HepG2 (cell line): ENCODE data around the gene TCF25. TPM values are rescaled to one million over a fixed set of nuclear protein-coding genes. Genes with fewer than 3 reads are reported as not detected.

Experiments used
- ATAC-seq: fragments of 200-7000 bp; cut with Tn5 transposase; 3 replicates; pipeline ENCODE4 v1.9.1; 2020; ENCODE audit warnings: mild to moderate bottlenecking, moderate library complexity
- BruUV-seq: library from RNA; stranded (reverse); fragments of 400-500 nt; replicated peaks from 2 replicates; lab custom pipeline; 2021; lab: Mats Ljungman, UMichigan
- CTCF ChIA-PET: fragments of 300-600 bp; formaldehyde crosslinking; extraction: SDS; loops from one replicate; lab custom pipeline; 2021; ENCODE audit warnings: low total read pairs, inconsistent platforms, low intra/inter-chr PET ratio; lab: Yijun Ruan, JAX
- POLR2A ChIA-PET: fragments of 350-600 bp; sonication (Branson Sonifier 250); formaldehyde crosslinking; loops from one replicate; lab custom pipeline; 2020; ENCODE audit warnings: antibody characterized with exemption, inconsistent platforms; lab: Yijun Ruan, JAX
- DNase-seq: peaks from one replicate; pipeline ENCODE4 v3.0.0-alpha.2; 2015; ENCODE audit warnings: low spot score
- FAIRE-seq: peaks from 3 replicates; lab custom pipeline; 2011; peaks lifted over from hg19 to GRCh38; lab: Jason Lieb, UNC
- H2AFZ ChIP-seq: one replicate; pipeline ENCODE4 v1.6.1; 2011; ENCODE audit warnings: low read length, inconsistent platforms
- H3K27ac ChIP-seq: fragments of 300-600 bp; 3 replicates; pipeline ENCODE4 v1.8.0; 2011; ENCODE audit warnings: mixed run types, mild to moderate bottlenecking, mixed read lengths, low read length, inconsistent platforms; ENCODE audit not compliant: insufficient read depth; ENCODE audit errors: extremely low read length
- H3K27me3 ChIP-seq, 2 experiments: fragments of 200-600 bp in 1 of 2; 2 replicates in 1 of 2; 3 replicates in 1 of 2; pipeline versions ENCODE4 v1.6.0 to v1.8.0; 2011; ENCODE audit warnings: low read length in 2 of 2, mild to moderate bottlenecking in 2 of 2, moderate library complexity in 2 of 2, inconsistent platforms in 1 of 2; ENCODE audit not compliant: insufficient read depth in 2 of 2, control insufficient read depth in 1 of 2
- H3K36me3 ChIP-seq, 2 experiments: fragments of 200-600 bp in 1 of 2; replicated peaks in 1 of 2; 2 replicates in 1 of 2; 3 replicates in 1 of 2; pipeline versions ENCODE4 v1.5.1 to v1.8.0; 2011; ENCODE audit warnings: low read length in 2 of 2, inconsistent platforms in 1 of 2; ENCODE audit not compliant: insufficient read depth in 2 of 2, control insufficient read depth in 1 of 2
- H3K4me1 ChIP-seq: 2 replicates; pipeline ENCODE4 v1.5.1; 2012; ENCODE audit warnings: low read length, inconsistent platforms; ENCODE audit not compliant: insufficient read depth
- H3K4me2 ChIP-seq: 2 replicates; pipeline ENCODE4 v1.6.0; 2011; ENCODE audit warnings: low read depth, low read length, inconsistent platforms
- H3K4me3 ChIP-seq, 3 experiments: fragments of 200-600 bp in 1 of 3; sonication (generic), shearing (Covaris generic) in 1 of 3; replicated peaks in 1 of 3; 2 replicates each; pipeline ENCODE4 v1.5.1; 2011 to 2016; ENCODE audit warnings: low read length in 3 of 3, inconsistent platforms in 2 of 3, low read depth in 2 of 3, mild to moderate bottlenecking in 2 of 3, control low read depth in 1 of 3, mixed read lengths in 1 of 3; ENCODE audit not compliant: insufficient read depth in 1 of 3
- H3K79me2 ChIP-seq: one replicate; pipeline ENCODE4 v1.6.1; 2011; ENCODE audit warnings: low read length, inconsistent platforms; ENCODE audit not compliant: insufficient read depth
- H3K9ac ChIP-seq: 2 replicates; pipeline ENCODE4 v1.6.0; 2011; ENCODE audit warnings: mild to moderate bottlenecking, low read depth, low read length, inconsistent platforms; ENCODE audit not compliant: insufficient read depth
- H3K9me3 ChIP-seq: 2 replicates; pipeline ENCODE4 v1.5.1; 2012; ENCODE audit warnings: mild to moderate bottlenecking, low read length
- H4K20me1 ChIP-seq: 2 replicates; pipeline ENCODE4 v1.6.0; 2011; ENCODE audit warnings: inconsistent platforms, mild to moderate bottlenecking, low read length, moderate library complexity; ENCODE audit not compliant: insufficient read depth
- CBFB ChIP-seq: sonication (generic); formaldehyde crosslinking; IDR thresholded peaks from 2 replicates; pipeline ENCODE4 v1.4.0; 2020; ENCODE audit warnings: missing genetic modification reagents
- ERF ChIP-seq: IDR thresholded peaks from 2 replicates; pipeline ENCODE4 v1.6.1; 2018; ENCODE audit warnings: missing biosample characterization, missing genetic modification reagents
- HOMEZ ChIP-seq: IDR thresholded peaks from 2 replicates; pipeline ENCODE4 v1.6.1; 2016; ENCODE audit warnings: low read depth
- KAT7 ChIP-seq: IDR thresholded peaks from 2 replicates; pipeline ENCODE4 v1.6.1; 2018; ENCODE audit warnings: borderline replicate concordance, missing compliant biosample characterization
- MTF2 ChIP-seq: sonication (generic); formaldehyde crosslinking; IDR thresholded peaks from 2 replicates; pipeline ENCODE4 v1.5.0; 2020; ENCODE audit warnings: missing genetic modification reagents, borderline replicate concordance
- NFYB ChIP-seq: sonication (generic); formaldehyde crosslinking; IDR thresholded peaks from 2 replicates; pipeline ENCODE4 v1.4.0; 2020; ENCODE audit warnings: missing genetic modification reagents
- PCBP1 ChIP-seq: fragments of 200-400 bp; formaldehyde crosslinking; IDR thresholded peaks from 2 replicates; pipeline ENCODE4 v1.6.1; 2017; ENCODE audit warnings: mild to moderate bottlenecking, low read depth, low read length, borderline replicate concordance
- REXO4 ChIP-seq: sonication (generic); formaldehyde crosslinking; IDR thresholded peaks from 2 replicates; pipeline ENCODE4 v1.8.0; 2022; ENCODE audit warnings: missing genetic modification reagents, mild to moderate bottlenecking, borderline replicate concordance
- U2AF1 ChIP-seq: fragments of 200-400 bp; formaldehyde crosslinking; optimal IDR thresholded peaks from 2 replicates; pipeline ENCODE3; 2017; ENCODE audit warnings: mild to moderate bottlenecking, low read depth, low read length
- ZFX ChIP-seq: sonication (generic); formaldehyde crosslinking; IDR thresholded peaks from 2 replicates; pipeline ENCODE4 v1.4.0; 2020; ENCODE audit warnings: mild to moderate bottlenecking, low read depth, missing genetic modification reagents, moderate library complexity
- ZNF333 ChIP-seq: sonication (generic); formaldehyde crosslinking; IDR thresholded peaks from 2 replicates; pipeline ENCODE4 v1.4.0; 2020; ENCODE audit warnings: mild to moderate bottlenecking, missing genetic modification reagents, borderline replicate concordance
- ZNF362 ChIP-seq: sonication (generic); formaldehyde crosslinking; IDR thresholded peaks from 2 replicates; pipeline ENCODE4 v1.4.0; 2020; ENCODE audit warnings: missing genetic modification reagents, mild to moderate bottlenecking, borderline replicate concordance
- ZNF543 ChIP-seq: sonication (generic); formaldehyde crosslinking; IDR thresholded peaks from 2 replicates; pipeline ENCODE4 v1.4.0; 2020; ENCODE audit warnings: mild to moderate bottlenecking, missing genetic modification reagents
- ZNF704 ChIP-seq: sonication (generic); formaldehyde crosslinking; IDR thresholded peaks from 2 replicates; pipeline ENCODE4 v1.8.1; 2023; ENCODE audit warnings: mild to moderate bottlenecking, inconsistent platforms, moderate library complexity, missing genetic modification reagents, borderline replicate concordance
- ZNF724P ChIP-seq: sonication (generic); formaldehyde crosslinking; IDR thresholded peaks from 2 replicates; pipeline ENCODE4 v1.8.0; 2022; ENCODE audit warnings: missing genetic modification reagents, borderline replicate concordance
- ZNF768 ChIP-seq: sonication (generic); formaldehyde crosslinking; IDR thresholded peaks from 2 replicates; pipeline ENCODE4 v1.4.0; 2020; ENCODE audit warnings: missing genetic modification reagents
- ZNF788 ChIP-seq: sonication (generic); formaldehyde crosslinking; IDR thresholded peaks from 2 replicates; pipeline ENCODE4 v1.5.0; 2020; ENCODE audit warnings: mild to moderate bottlenecking, missing genetic modification reagents, borderline replicate concordance
- ZSCAN29 ChIP-seq: sonication (generic); formaldehyde crosslinking; conservative IDR thresholded peaks from 2 replicates; pipeline ENCODE4 v1.4.0; 2020; ENCODE audit warnings: mild to moderate bottlenecking, missing genetic modification reagents
- WGBS: methylation state at CpG from one replicate; pipeline ENCODE4 v1.1.6; 2017; ENCODE audit warnings: low lambda C conversion rate; 5-methylcytosine and 5-hydroxymethylcytosine counted together
- in situ Hi-C: cut with HindIII; loops from 2 replicates; pipeline ENCODE4 v1.10.0; 2017; ENCODE audit warnings: low pct_unique_long_range_greater_than_20kb; ENCODE audit not compliant: extremely low pct_ligation_motif_present
- intact Hi-C: fragments of 100-400 bp; cut with micrococcal nuclease; formaldehyde crosslinking; loops from one replicate; pipeline ENCODE4 v1.10.0; 2022; ENCODE audit not compliant: unreplicated experiment
- polyA plus RNA-seq, 8 experiments: library from polyadenylated mRNA; depleted of rRNA in 3 of 8; stranded (reverse) in 7 of 8; unstranded in 1 of 8; fragments of >200 nt; fragmentation: Illumina TruSeq in 4 of 8; extraction: Trizol in 4 of 8; gene quantifications; 2 replicates each; pipeline versions ENCODE4 v1.2.1 to v1.2.3, GENCODE V29; 2011 to 2016; ENCODE audit warnings: low read depth in 4 of 8, missing spikeins in 1 of 8, mixed read lengths in 1 of 8; ENCODE audit not compliant: insufficient read depth in 1 of 8
- total RNA-seq, 5 experiments: library from RNA; depleted of rRNA; stranded (reverse); fragments of >200 nt; fragmentation: Illumina TruSeq; extraction: Trizol; gene quantifications; 2 replicates each; pipeline ENCODE4 v1.2.3, GENCODE V29; 2016; ENCODE audit warnings: low read depth in 1 of 5

Gene TCF25
- total and polyA plus RNA-seq, 2 of the 13 experiments (the other 11 are each of a cell fraction or from before 2014, with no cell fraction given), result 138 to 206 TPM

- TF ChIP-seq REXO4 (no peak), MTF2 (CRISPR knock-in tag) (no peak), ZNF768 (no peak), U2AF1 (peak; percentile 30), ZNF543 (CRISPR knock-in tag) (peak; percentile 80; the same call in 1 of the 2 replicates), PCBP1 (no peak), ZNF362 (CRISPR knock-in tag) (peak; percentile 65; the same call in 1 of the 2 replicates), ZFX (CRISPR knock-in tag) (peak; percentile 62), ERF (CRISPR knock-in tag) (peak; percentile 47; the same call in 1 of the 2 replicates)
Measured at GRCh38 chr16:89827383-89828198, 45.8 kb upstream of the TCF25 start (continued).

- no TSS peak for BruUV-seq
- peak; percentile 55 for ATAC-seq
- Histone ChIP-seq H3K4me1 (peaks cover 69% of the 10 kb centered on the region), H3K9ac (peak within 1 kb of the TSS; percentile 92), H3K27me3 (no peaks in the 10 kb centered on the region; a peak in 1 of 5 replicates), H3K4me3 (peak within 1 kb of the TSS; percentile 82 to 97 (median 94)), H3K36me3 (peaks cover under 1 to 3% of the 10 kb centered on the region in 2 experiments; a peak in 2 of 5 replicates), H3K27ac (peak within 1 kb of the TSS; percentile 94), H3K79me2 (peaks cover 30% of the 10 kb centered on the region), H2AFZ (no peak within 1 kb of the TSS), H3K4me2 (peak within 1 kb of the TSS; percentile 99), H4K20me1 (0 out of 2 replicates have a peak, but pooled peaks cover 7% of the 10 kb centered on the region), H3K9me3 (no peaks in the 10 kb centered on the region)
- FAIRE-seq, result no peak
- WGBS, result 1% methylated on average over 37 of the region's 98 CpGs
- ChIA-PET CTCF (no interaction called here), POLR2A (interaction anchor here (0.6 to 2.7 kb wide), 9 partner anchors 10 to 95 kb away, joined by 3 to 34 read pairs (median 6); partner anchors contain the start of genes FANCA, MC1R, TCF25 and TUBB3)
- DNase-seq, result no peak
- in situ Hi-C loops (no loop called here), intact Hi-C loops (loop anchor here (10.0 kb wide), 1 partner anchor 124 kb away; the partner anchor contains the start of gene SPATA2L)
- TF ChIP-seq ZSCAN29 (CRISPR knock-in tag) (peak; percentile 86; the same call in 1 of the 2 replicates), ZNF724P (no peak), NFYB (no peak), HOMEZ (CRISPR knock-in tag) (no peak), ZNF333 (CRISPR knock-in tag) (0 out of 2 replicates have a peak, but pooled peaks have one; percentile 37), KAT7 (CRISPR knock-in tag) (no peak), ZNF788 (no peak), ZNF704 (CRISPR knock-in tag) (no peak), CBFB (no peak)
Measured at GRCh38 chr16:89828199-89828869, 45.1 kb upstream of the TCF25 start, which contains the start of gene SPIRE2. Gene SPIRE2 (plus strand): TSS chr16:89828475. CDS start chr16:89828551, 76 bp downstream.
